HFFc6 (cell line): Measurements from ENCODE around the gene LRP11. TPM values are rescaled to one million over a fixed set of nuclear protein-coding genes. Genes with fewer than 3 reads are reported as not detected.

Experiments used
- DNase-seq: peaks from one replicate; pipeline ENCODE4 v3.0.0-alpha.2; 2018
- H3K27ac Mint-ChIP-seq: 2 replicates; pipeline ENCODE4 v1.8.0; 2020; ENCODE audit warnings: mild to moderate bottlenecking, mixed read lengths
- H3K27me3 Mint-ChIP-seq: 2 replicates; pipeline ENCODE4 v1.8.0; 2021; ENCODE audit warnings: mild to moderate bottlenecking, moderate library complexity, mixed read lengths; ENCODE audit not compliant: insufficient read depth
- H3K36me3 Mint-ChIP-seq: 2 replicates; pipeline ENCODE4 v1.8.0; 2021; ENCODE audit warnings: low read depth, mixed read lengths
- H3K4me1 Mint-ChIP-seq: 2 replicates; pipeline ENCODE4 v1.8.0; 2020; ENCODE audit warnings: low read depth, mixed read lengths
- H3K4me3 Mint-ChIP-seq: 2 replicates; pipeline ENCODE4 v1.8.0; 2020; ENCODE audit warnings: mild to moderate bottlenecking, moderate library complexity, mixed read lengths
- H3K9me3 Mint-ChIP-seq: 2 replicates; pipeline ENCODE4 v1.8.0; 2020; ENCODE audit warnings: mild to moderate bottlenecking, mixed read lengths
- CTCF ChIP-seq: fragments of 200-600 bp; sonication (generic); IDR thresholded peaks from 2 replicates; pipeline ENCODE4 v1.5.0; 2021; ENCODE audit warnings: antibody characterized with exemption, mild to moderate bottlenecking
- total RNA-seq, 6 experiments: library from RNA; stranded (reverse); fragmentation: NEBNext Ultra II Directional; extraction: Animal tissue kit (Norgen Biotek cat#: 25700); gene quantifications; 2 replicates in 1 of 6; 3 replicates in 5 of 6; pipeline ENCODE4 v1.2.3, GENCODE V29; 2021

Gene LRP11
- total RNA-seq, 6 experiments from 2014 or later = 27.4 to 34.6 (median 30.4) TPM

- DNase-seq = no peak
- H3K4me1 Mint-ChIP-seq = peaks cover under 1% of the 10 kb centered on the region; the same call in 1 of the 2 replicates
- TF ChIP-seq CTCF = no peak
- H3K4me3 Mint-ChIP-seq = no peak overlapping the region
- no peak overlapping the region for H3K27ac Mint-ChIP-seq
- no peaks in the 10 kb centered on the region for H3K27me3 Mint-ChIP-seq
- no peaks in the 10 kb centered on the region; the same call in 1 of the 2 replicates for H3K9me3 Mint-ChIP-seq
- peaks cover 15% of the 10 kb centered on the region for H3K36me3 Mint-ChIP-seq
These were observed 92.2 kb downstream of the LRP11 start for GRCh38 chr6:149771925-149772324.

GRCh38 chr6:149771185-149771584 lies 93.0 kb downstream of the LRP11 start:
- peaks cover 7% of the 10 kb centered on the region for H3K9me3 Mint-ChIP-seq
- H3K27ac Mint-ChIP-seq = no peak overlapping the region
- no peak overlapping the region for H3K4me3 Mint-ChIP-seq
- peaks cover 8% of the 10 kb centered on the region for H3K4me1 Mint-ChIP-seq
- TF ChIP-seq CTCF = no peak
- no peak for DNase-seq
- H3K36me3 Mint-ChIP-seq = peaks cover 22% of the 10 kb centered on the region
- no peaks in the 10 kb centered on the region for H3K27me3 Mint-ChIP-seq

GRCh38 chr6:149769676-149770075 lies 94.5 kb downstream of the LRP11 start:
- no peak for DNase-seq
- H3K36me3 Mint-ChIP-seq = peaks cover 28% of the 10 kb centered on the region
- peaks cover 12% of the 10 kb centered on the region for H3K9me3 Mint-ChIP-seq
- no peak for TF ChIP-seq CTCF
- H3K4me1 Mint-ChIP-seq = peaks cover 11% of the 10 kb centered on the region
- no peak overlapping the region for H3K4me3 Mint-ChIP-seq
- no peaks in the 10 kb centered on the region for H3K27me3 Mint-ChIP-seq
- peak overlapping the region; percentile 14; the same call in 1 of the 2 replicates for H3K27ac Mint-ChIP-seq

Other genes with a start within 250 kb of the LRP11 start
- 10 to 100 TPM; 14.5 to 16.6 (median 16.1) TPM for gene KATNA1, start 215.6 kb downstream of the LRP11 start, total RNA-seq
- gene LATS1, start 146.3 kb downstream of the LRP11 start, total RNA-seq = 10 to 100 TPM; 17.8 to 22.2 (median 20.1) TPM
- gene NUP43, start 117.8 kb downstream of the LRP11 start, total RNA-seq = 10 to 100 TPM; 29.6 to 43.3 (median 37.2) TPM
- gene PCMT1, start 114.6 kb downstream of the LRP11 start, total RNA-seq = 100 to 1,000 TPM in 5 of 6 experiments, 10 to 100 TPM in 1; 99.7 to 126 (median 112) TPM
- under 1 TPM in 5 of 6 experiments, not detected in 1; 0.14 to 0.41 (median 0.26) TPM for gene RAET1E, start 33.8 kb upstream of the LRP11 start, total RNA-seq
- gene RAET1G, start 58.8 kb upstream of the LRP11 start, total RNA-seq = 1 to 10 TPM in 2 of 6 experiments, under 1 TPM in 4; 0.64 to 1.1 (median 0.83) TPM
- 10 to 100 TPM; 16.2 to 23.2 (median 19.4) TPM for gene ULBP2, start 77.7 kb upstream of the LRP11 start, total RNA-seq
- gene ULBP1, start 99.6 kb upstream of the LRP11 start, total RNA-seq = 10 to 100 TPM in 2 of 6 experiments, 1 to 10 TPM in 4; 8.6 to 12.7 (median 9.8) TPM
- gene RAET1L, start 161.2 kb upstream of the LRP11 start, total RNA-seq = not detected
- gene ULBP3, start 204.8 kb upstream of the LRP11 start, total RNA-seq = 10 to 100 TPM; 11.2 to 15.8 (median 12.7) TPM